Ishikawa (cell line): ENCODE measurements around the gene CCM2.

ENCODE experiments used
- CEBPB ChIP-seq: IDR thresholded peaks from 2 replicates; pipeline ENCODE4 v1.6.1; 2012
- CREB1 ChIP-seq: IDR thresholded peaks from 2 replicates; pipeline ENCODE4 v1.6.1; 2012; ENCODE audit warnings: low read depth
- EP300 ChIP-seq: IDR thresholded peaks from 2 replicates; pipeline ENCODE4 v1.6.1; 2012; ENCODE audit warnings: borderline replicate concordance
- RAD21 ChIP-seq: IDR thresholded peaks from 2 replicates; pipeline ENCODE4 v1.6.1; 2012; ENCODE audit warnings: low read depth
- TAF1 ChIP-seq: IDR thresholded peaks from 2 replicates; pipeline ENCODE4 v1.6.1; 2012; ENCODE audit warnings: low read depth, mild to moderate bottlenecking
- TCF12 ChIP-seq: IDR thresholded peaks from 2 replicates; pipeline ENCODE4 v1.6.1; 2012; ENCODE audit warnings: low read depth
- TF ChIP-seq, protein P1 (sequence below): IDR thresholded peaks from 2 replicates; pipeline ENCODE4 v1.6.1; 2012
- TF ChIP-seq, protein P2 (sequence below): IDR thresholded peaks from 2 replicates; pipeline ENCODE4 v1.6.1; 2012; ENCODE audit warnings: low read depth, mild to moderate bottlenecking
- TF ChIP-seq, protein P3 (sequence below): IDR thresholded peaks from 2 replicates; pipeline ENCODE4 v1.6.1; 2012

DNA sequence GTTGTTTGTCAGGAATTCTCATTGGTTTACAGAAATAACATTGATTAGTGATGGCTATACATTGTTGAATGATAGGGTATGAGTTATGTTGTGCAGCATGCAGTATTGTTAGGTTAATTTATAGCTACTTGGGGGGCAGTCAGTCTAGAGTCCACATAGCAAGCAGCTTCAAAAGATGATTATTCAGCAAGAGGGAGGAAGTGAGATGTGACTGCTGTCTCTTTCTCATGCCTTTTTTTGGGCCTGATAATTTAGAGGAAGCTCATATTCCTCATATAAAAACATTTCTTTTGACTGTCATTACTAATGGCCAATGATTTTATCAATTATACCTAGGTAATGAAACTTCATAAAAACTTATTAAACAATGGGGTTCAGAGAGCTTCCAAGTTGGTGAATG is 114.9 kb downstream of the CCM2 start:
- TF ChIP-seq TAF1 (no peak), EP300 (no peak), CREB1 (no peak), RAD21 (no peak), CEBPB (no peak), TCF12 (no peak)
- TF ChIP-seq, protein P1, sequence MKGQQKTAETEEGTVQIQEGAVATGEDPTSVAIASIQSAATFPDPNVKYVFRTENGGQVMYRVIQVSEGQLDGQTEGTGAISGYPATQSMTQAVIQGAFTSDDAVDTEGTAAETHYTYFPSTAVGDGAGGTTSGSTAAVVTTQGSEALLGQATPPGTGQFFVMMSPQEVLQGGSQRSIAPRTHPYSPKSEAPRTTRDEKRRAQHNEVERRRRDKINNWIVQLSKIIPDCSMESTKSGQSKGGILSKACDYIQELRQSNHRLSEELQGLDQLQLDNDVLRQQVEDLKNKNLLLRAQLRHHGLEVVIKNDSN = no peak
- TF ChIP-seq, protein P2, sequence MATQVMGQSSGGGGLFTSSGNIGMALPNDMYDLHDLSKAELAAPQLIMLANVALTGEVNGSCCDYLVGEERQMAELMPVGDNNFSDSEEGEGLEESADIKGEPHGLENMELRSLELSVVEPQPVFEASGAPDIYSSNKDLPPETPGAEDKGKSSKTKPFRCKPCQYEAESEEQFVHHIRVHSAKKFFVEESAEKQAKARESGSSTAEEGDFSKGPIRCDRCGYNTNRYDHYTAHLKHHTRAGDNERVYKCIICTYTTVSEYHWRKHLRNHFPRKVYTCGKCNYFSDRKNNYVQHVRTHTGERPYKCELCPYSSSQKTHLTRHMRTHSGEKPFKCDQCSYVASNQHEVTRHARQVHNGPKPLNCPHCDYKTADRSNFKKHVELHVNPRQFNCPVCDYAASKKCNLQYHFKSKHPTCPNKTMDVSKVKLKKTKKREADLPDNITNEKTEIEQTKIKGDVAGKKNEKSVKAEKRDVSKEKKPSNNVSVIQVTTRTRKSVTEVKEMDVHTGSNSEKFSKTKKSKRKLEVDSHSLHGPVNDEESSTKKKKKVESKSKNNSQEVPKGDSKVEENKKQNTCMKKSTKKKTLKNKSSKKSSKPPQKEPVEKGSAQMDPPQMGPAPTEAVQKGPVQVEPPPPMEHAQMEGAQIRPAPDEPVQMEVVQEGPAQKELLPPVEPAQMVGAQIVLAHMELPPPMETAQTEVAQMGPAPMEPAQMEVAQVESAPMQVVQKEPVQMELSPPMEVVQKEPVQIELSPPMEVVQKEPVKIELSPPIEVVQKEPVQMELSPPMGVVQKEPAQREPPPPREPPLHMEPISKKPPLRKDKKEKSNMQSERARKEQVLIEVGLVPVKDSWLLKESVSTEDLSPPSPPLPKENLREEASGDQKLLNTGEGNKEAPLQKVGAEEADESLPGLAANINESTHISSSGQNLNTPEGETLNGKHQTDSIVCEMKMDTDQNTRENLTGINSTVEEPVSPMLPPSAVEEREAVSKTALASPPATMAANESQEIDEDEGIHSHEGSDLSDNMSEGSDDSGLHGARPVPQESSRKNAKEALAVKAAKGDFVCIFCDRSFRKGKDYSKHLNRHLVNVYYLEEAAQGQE = no peak
- TF ChIP-seq, protein P3, sequence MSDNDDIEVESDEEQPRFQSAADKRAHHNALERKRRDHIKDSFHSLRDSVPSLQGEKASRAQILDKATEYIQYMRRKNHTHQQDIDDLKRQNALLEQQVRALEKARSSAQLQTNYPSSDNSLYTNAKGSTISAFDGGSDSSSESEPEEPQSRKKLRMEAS = no peak
